Measurements from ENCODE around the gene TTC4. TPM values are rescaled to one million over a fixed set of nuclear protein-coding genes. Genes with fewer than 3 reads are reported as not detected.

The TTC4 gene
- total RNA-seq, 4 donors from 2014 or later = 15.5 to 37.4 (median 24.6) TPM

GRCh38 chr1:54728027-54728426 is 12.4 kb downstream of the TTC4 start:
- ATAC-seq (ENCODE audit: low FRiP score) = no peak
- TF ChIP-seq CTCF (IDR thresholded peaks at IDR 0.05) = no peak
- no peak for DNase-seq (ENCODE audit: low spot score)

- DNase-seq (ENCODE audit: low spot score) = no peak
- no peak for ATAC-seq (ENCODE audit: low FRiP score)
- no peak for TF ChIP-seq CTCF (IDR thresholded peaks at IDR 0.05)
Observed at GRCh38 chr1:54736685-54737084, 21.0 kb downstream of the TTC4 start.

GRCh38 chr1:54738244-54738643 is 22.6 kb downstream of the TTC4 start:
- DNase-seq (ENCODE audit: low spot score) = no peak
- ATAC-seq (ENCODE audit: low FRiP score) = no peak
- no peak for TF ChIP-seq CTCF (IDR thresholded peaks at IDR 0.05)

GRCh38 chr1:54741531-54741930 is 25.9 kb downstream of the TTC4 start:
- TF ChIP-seq CTCF (IDR thresholded peaks at IDR 0.05) = no peak
- no peak for DNase-seq (ENCODE audit: low spot score)
- no peak for ATAC-seq (ENCODE audit: low FRiP score)

- no peak for ATAC-seq (ENCODE audit: low FRiP score)
- no peak for DNase-seq (ENCODE audit: low spot score)
- no peak for TF ChIP-seq CTCF (IDR thresholded peaks at IDR 0.05)
Observed at GRCh38 chr1:54742282-54742681, 26.6 kb downstream of the TTC4 start.

- DNase-seq (ENCODE audit: low spot score) (no peak), ATAC-seq (ENCODE audit: low FRiP score) (no peak)
- TF ChIP-seq CTCF (IDR thresholded peaks at IDR 0.05) = no peak
Observed at GRCh38 chr1:54743416-54744226, 28.0 kb downstream of the TTC4 start.

- ATAC-seq (ENCODE audit: low FRiP score) (no peak), DNase-seq (ENCODE audit: low spot score) (no peak)
- TF ChIP-seq CTCF (IDR thresholded peaks at IDR 0.05) = no peak
Observed at GRCh38 chr1:54744696-54745095, 29.0 kb downstream of the TTC4 start.

All from omental fat pad (tissue), 4 donors.